IPS DF 6.9 (cell line): Measurements from ENCODE around the gene SLC22A9.
"Not testable (repeated sequence)": the region's sequence is repeated elsewhere in the genome, so short reads cannot be mapped to it uniquely, and the experiment has no call there.

Experiments
- DNase-seq: peaks from one replicate; pipeline ENCODE4 v3.0.0-alpha.2; 2013; ENCODE audit warnings: low read depth, low spot score
- H3K27ac ChIP-seq: one replicate; pipeline ENCODE4 v1.5.1; 2013; ENCODE audit warnings: low read length, control low read depth
- H3K27me3 ChIP-seq: 2 replicates; pipeline ENCODE4 v1.6.1; 2013; ENCODE audit warnings: mild to moderate bottlenecking, low read length; ENCODE audit not compliant: control insufficient read depth, insufficient read depth
- H3K36me3 ChIP-seq: 2 replicates; pipeline ENCODE4 v1.6.1; 2013; ENCODE audit warnings: low read length; ENCODE audit not compliant: control insufficient read depth, insufficient read depth
- H3K4me1 ChIP-seq: 2 replicates; pipeline ENCODE4 v1.6.1; 2013; ENCODE audit warnings: low read length; ENCODE audit not compliant: control insufficient read depth, insufficient read depth
- H3K4me3 ChIP-seq: 2 replicates; pipeline ENCODE4 v1.5.1; 2013; ENCODE audit warnings: mild to moderate bottlenecking, low read length
- H3K9me3 ChIP-seq: 2 replicates; pipeline ENCODE4 v1.6.1; 2013; ENCODE audit warnings: low read length, inconsistent platforms; ENCODE audit not compliant: control insufficient read depth, insufficient read depth
- WGBS: extraction: QIAGEN DNeasy Blood & Tissue Kit; methylation state at CpG from one replicate; pipeline ENCODE4 v1.1.7; 2013; ENCODE audit warnings: mixed read lengths, missing lambda C conversion rate; ENCODE audit not compliant: insufficient read length, insufficient coverage; 5-methylcytosine and 5-hydroxymethylcytosine counted together

SLC22A9 gene

DNA sequence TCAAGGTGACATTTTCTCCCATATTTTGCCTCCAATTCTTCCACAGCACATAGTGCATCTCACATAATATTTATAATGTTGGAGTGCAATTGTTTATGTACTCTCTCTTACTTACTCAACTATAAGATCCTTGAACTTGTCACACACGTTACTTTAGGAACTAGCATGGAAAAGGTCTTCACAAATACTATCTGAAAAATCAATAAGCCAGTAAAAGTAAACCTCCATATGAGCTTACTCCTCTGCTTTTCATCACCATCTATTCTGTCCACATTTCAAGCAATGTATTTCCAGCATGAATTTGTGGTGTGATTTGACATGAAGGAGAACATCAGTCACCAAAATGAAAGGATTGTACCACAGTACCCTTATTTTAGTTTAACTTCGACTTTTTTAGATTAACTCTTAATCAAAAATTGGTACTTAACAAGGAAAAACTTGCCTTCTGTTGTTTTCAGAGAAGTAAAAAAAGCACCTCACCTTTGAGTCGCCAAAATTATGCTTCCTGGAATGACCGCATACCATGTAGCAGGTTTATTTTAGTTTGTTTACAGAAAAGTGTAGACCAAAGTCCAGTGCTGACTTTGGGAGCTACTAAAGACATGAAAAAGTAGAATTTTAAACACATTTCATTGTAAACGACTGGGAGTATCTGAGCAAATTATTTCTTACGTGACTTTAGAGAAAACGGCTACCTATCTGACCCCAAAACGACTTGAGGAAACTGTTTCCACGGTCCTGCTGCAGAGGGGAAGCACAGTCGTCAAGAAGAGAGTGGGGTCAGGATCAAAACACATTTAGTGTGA, at the start of gene SLC22A9:
TSS of gene SLC22A9 (plus strand) at position 621 of the 806 bp plus-strand sequence. CDS start 272 bp downstream, outside the sequence.
- Histone ChIP-seq H3K27ac (no peak within 1 kb of the TSS), H3K4me3 (no peak within 1 kb of the TSS), H3K4me1 (no peaks in the 10 kb centered on the region), H3K9me3 (no peaks in the 10 kb centered on the region), H3K27me3 (0 out of 2 replicates have a peak, but pooled peaks cover 1% of the 10 kb centered on the region), H3K36me3 (no peaks in the 10 kb centered on the region)
- WGBS, result no CpG with 5 or more reads among the region's 10 CpGs
- no peak for DNase-seq

GRCh38 chr11:63321723-63322122, 47.9 kb upstream of the SLC22A9 start:
- no peaks in the 10 kb centered on the region for H3K9me3 ChIP-seq
- DNase-seq, result no peak
- H3K4me3 ChIP-seq, result no peak overlapping the region
- H3K36me3 ChIP-seq, result no peaks in the 10 kb centered on the region
- H3K27me3 ChIP-seq, result no peaks in the 10 kb centered on the region
- H3K4me1 ChIP-seq, result no peaks in the 10 kb centered on the region
- H3K27ac ChIP-seq, result no peak overlapping the region

DNA sequence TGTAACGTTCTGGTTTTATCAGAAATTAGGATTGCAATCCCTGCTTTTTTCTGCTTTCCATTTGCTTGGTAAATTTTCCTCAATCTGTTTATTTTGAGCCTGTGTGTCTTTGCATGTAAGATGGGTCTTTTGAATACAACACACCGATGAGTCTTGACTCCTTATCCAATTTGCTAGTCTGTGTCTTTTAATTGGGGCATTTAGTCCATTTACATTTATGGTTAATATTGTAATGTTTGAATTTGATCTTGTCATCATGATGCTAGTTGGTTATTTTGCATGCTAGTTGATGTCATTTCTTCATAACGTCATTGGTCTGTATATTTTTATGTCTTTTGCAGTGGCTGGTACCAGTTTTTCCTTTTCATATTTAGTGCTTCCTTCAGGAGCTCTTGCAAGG, 34.5 kb upstream of the SLC22A9 start:
- H3K27ac ChIP-seq, H3K9me3 ChIP-seq, H3K27me3 ChIP-seq, H3K4me1 ChIP-seq, DNase-seq, H3K4me3 ChIP-seq, H3K36me3 ChIP-seq: not testable (repeated sequence)
- no CpG with 5 or more reads among the region's 3 CpGs for WGBS

GRCh38 chr11:63337070-63337469, 32.5 kb upstream of the SLC22A9 start:
- Histone ChIP-seq H3K27ac (no peak overlapping the region), H3K9me3 (no peaks in the 10 kb centered on the region), H3K4me3 (no peak overlapping the region), H3K4me1 (no peaks in the 10 kb centered on the region), H3K27me3 (no peaks in the 10 kb centered on the region), H3K36me3 (no peaks in the 10 kb centered on the region)
- WGBS, result no CpG with 5 or more reads among the region's 3 CpGs
- DNase-seq, result no peak

- Histone ChIP-seq H3K36me3 (no peaks in the 10 kb centered on the region), H3K27ac (no peak overlapping the region), H3K4me3 (no peak overlapping the region), H3K4me1 (no peaks in the 10 kb centered on the region), H3K9me3 (no peaks in the 10 kb centered on the region), H3K27me3 (no peaks in the 10 kb centered on the region)
- DNase-seq, result no peak
- no CpG with 5 or more reads among the region's 1 CpG for WGBS
These were observed 26.5 kb upstream of the SLC22A9 start for GRCh38 chr11:63343130-63343529.

- no CpG with 5 or more reads among the region's 4 CpGs for WGBS
- Histone ChIP-seq H3K36me3 (no peaks in the 10 kb centered on the region), H3K4me1 (no peaks in the 10 kb centered on the region), H3K9me3 (no peaks in the 10 kb centered on the region), H3K27ac (no peak overlapping the region), H3K27me3 (no peaks in the 10 kb centered on the region), H3K4me3 (no peak overlapping the region)
- no peak for DNase-seq
These were observed 17.4 kb upstream of the SLC22A9 start for GRCh38 chr11:63352144-63352543.

DNA sequence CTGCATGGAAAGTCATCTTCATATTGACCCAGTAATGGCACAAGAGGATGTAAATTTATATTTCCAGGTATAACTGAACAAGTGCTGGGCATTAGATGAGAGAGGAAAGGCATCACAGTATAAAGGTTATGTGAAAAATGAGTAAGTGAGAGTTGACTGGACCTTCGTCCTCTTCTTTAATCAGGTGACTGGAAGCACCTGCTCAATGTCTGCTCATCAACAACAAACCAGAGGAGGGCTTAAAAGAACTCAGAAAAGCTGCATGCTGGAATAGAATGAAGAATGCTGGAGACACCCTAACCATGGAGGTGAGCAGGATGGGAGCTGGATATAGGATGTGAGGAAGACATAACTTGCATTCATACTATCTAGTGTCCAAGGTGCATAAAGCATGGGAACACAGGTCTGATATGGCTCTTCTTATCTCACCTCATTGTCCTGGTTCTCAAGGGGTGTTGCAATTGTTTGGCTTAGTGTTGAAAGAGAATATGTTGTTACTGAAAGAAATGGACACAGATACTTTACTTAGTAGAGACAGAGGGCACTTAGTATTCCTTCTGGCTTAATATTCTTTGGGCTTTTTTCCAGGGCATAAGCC, 7.3 kb upstream of the SLC22A9 start:
- Histone ChIP-seq H3K9me3 (no peaks in the 10 kb centered on the region), H3K27ac (no peak overlapping the region), H3K27me3 (no peaks in the 10 kb centered on the region), H3K4me3 (no peak overlapping the region), H3K4me1 (no peaks in the 10 kb centered on the region), H3K36me3 (no peaks in the 10 kb centered on the region)
- no CpG with 5 or more reads among the region's 1 CpG for WGBS
- DNase-seq, result no peak

DNA sequence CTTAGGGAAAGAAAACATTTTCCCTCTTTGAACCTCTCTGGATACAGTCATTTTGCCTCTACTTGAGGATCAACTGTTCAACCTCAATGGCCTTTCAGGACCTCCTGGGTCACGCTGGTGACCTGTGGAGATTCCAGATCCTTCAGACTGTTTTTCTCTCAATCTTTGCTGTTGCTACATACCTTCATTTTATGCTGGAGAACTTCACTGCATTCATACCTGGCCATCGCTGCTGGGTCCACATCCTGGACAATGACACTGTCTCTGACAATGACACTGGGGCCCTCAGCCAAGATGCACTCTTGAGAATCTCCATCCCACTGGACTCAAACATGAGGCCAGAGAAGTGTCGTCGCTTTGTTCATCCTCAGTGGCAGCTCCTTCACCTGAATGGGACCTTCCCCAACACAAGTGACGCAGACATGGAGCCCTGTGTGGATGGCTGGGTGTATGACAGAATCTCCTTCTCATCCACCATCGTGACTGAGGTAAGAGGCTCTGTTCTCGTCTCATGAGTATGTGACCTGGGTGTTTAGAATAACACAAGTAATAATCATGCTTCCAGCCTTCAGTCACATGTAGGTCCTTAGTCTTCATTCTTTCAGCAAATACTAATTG, 495 bp downstream of the SLC22A9 start:
- DNase-seq, result no peak
- no peak overlapping the region for H3K27ac ChIP-seq
- WGBS, result no CpG with 5 or more reads among the region's 7 CpGs
- no peaks in the 10 kb centered on the region for H3K4me1 ChIP-seq
- H3K36me3 ChIP-seq, result no peaks in the 10 kb centered on the region
- H3K9me3 ChIP-seq, result no peaks in the 10 kb centered on the region
- 0 out of 2 replicates have a peak, but pooled peaks cover 1% of the 10 kb centered on the region for H3K27me3 ChIP-seq
- H3K4me3 ChIP-seq, result no peak overlapping the region

- Histone ChIP-seq H3K4me3 (no peak overlapping the region), H3K9me3 (no peaks in the 10 kb centered on the region), H3K36me3 (no peaks in the 10 kb centered on the region), H3K27ac (no peak overlapping the region), H3K27me3 (0 out of 2 replicates have a peak, but pooled peaks cover 1% of the 10 kb centered on the region), H3K4me1 (no peaks in the 10 kb centered on the region)
- no CpG with 5 or more reads among the region's 2 CpGs for WGBS
- no peak for DNase-seq
These were observed 1.8 kb downstream of the SLC22A9 start for GRCh38 chr11:63371396-63371795.

GRCh38 chr11:63375434-63375833, 5.8 kb downstream of the SLC22A9 start:
- no peaks in the 10 kb centered on the region for H3K9me3 ChIP-seq
- DNase-seq, result no peak
- no peaks in the 10 kb centered on the region for H3K36me3 ChIP-seq
- no peak overlapping the region for H3K4me3 ChIP-seq
- H3K27me3 ChIP-seq, result no peaks in the 10 kb centered on the region
- H3K27ac ChIP-seq, result no peak overlapping the region
- H3K4me1 ChIP-seq, result no peaks in the 10 kb centered on the region
- WGBS, result no CpG with 5 or more reads among the region's 2 CpGs
